ENCODE results near the gene MCAM.

MCAM gene

DNA sequence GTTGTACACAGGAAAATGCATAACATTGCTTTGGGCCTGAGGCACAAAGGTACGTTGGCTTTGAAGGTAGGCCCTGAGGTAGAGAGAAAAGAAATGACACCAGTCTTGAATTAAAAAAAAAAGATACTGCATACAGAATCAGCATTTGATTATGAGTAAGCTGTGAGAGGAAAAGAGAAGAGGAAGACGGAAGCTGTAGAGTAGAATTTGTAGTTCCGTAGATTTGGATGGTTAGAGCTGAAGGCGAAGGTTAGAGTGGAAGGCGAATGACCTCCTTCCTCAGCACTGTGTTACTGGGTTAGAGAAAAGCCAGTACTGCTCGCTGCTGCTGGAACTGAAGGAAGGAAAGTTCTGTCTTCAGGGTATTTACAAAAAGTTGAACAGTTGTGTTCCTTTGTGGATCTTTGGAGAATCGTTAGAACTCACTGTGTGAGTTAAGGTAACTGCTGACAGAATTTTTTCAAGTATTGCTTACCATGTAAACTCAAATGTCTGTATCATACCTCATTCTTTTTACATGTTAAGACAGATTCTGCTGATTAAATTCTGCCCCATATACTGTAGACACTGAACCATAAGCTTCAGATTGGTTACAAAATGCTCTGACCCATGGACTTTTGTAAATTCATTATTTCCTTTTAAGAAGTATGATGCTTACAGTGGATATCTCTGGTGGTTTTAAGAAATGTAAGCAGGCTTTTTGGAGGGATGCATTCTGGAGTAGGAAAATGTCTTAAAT, 50.2 kb downstream of the MCAM start:
- ATAC-seq = no peak

DNA sequence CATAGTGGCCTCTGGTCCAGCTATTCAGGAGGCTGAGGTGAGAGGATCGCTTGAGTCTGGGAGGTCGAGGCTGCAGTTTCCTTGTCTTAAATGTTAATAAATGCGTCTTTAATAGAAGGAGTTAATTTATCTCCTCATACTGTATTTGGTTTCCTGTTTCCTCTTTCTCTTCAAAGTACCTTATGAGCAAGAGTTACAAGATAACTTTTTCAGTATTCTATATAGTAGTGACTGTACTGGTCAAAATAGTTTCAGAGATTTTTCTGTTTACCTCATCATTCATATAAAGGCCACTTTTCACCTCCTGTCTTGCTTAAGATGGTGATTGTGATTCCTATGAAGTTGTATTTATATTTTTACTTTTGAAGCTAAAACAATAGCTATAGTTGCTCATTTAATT, 50.9 kb downstream of the MCAM start:
- TF ChIP-seq ZFP30 (CRISPR knock-in tag; IDR thresholded peaks at IDR 0.05) (no peak), CSDC2 (CRISPR knock-in tag; IDR thresholded peaks at IDR 0.05) (no peak), SNAI2 (CRISPR knock-in tag; IDR thresholded peaks at IDR 0.05) (no peak), ARNTL (CRISPR knock-in tag; IDR thresholded peaks at IDR 0.05; ENCODE audit: borderline replicate concordance, low read depth) (no peak), ZFP3 (CRISPR knock-in tag; IDR thresholded peaks at IDR 0.05) (no peak), GLIS3 (CRISPR knock-in tag; IDR thresholded peaks at IDR 0.05) (no peak), ESRRG (CRISPR knock-in tag; IDR thresholded peaks at IDR 0.05) (no peak), ZNF70 (CRISPR knock-in tag; IDR thresholded peaks at IDR 0.05) (no peak), OSR1 (CRISPR knock-in tag; IDR thresholded peaks at IDR 0.05) (no peak), TCF4 (CRISPR knock-in tag; IDR thresholded peaks at IDR 0.05; ENCODE audit: borderline replicate concordance) (no peak), BACH2 (CRISPR knock-in tag; IDR thresholded peaks at IDR 0.05; ENCODE audit: borderline replicate concordance) (no peak), RARB (CRISPR knock-in tag; IDR thresholded peaks at IDR 0.05) (no peak), ZC3H10 (CRISPR knock-in tag; IDR thresholded peaks at IDR 0.05) (no peak)
- TF ChIP-seq, protein P1, sequence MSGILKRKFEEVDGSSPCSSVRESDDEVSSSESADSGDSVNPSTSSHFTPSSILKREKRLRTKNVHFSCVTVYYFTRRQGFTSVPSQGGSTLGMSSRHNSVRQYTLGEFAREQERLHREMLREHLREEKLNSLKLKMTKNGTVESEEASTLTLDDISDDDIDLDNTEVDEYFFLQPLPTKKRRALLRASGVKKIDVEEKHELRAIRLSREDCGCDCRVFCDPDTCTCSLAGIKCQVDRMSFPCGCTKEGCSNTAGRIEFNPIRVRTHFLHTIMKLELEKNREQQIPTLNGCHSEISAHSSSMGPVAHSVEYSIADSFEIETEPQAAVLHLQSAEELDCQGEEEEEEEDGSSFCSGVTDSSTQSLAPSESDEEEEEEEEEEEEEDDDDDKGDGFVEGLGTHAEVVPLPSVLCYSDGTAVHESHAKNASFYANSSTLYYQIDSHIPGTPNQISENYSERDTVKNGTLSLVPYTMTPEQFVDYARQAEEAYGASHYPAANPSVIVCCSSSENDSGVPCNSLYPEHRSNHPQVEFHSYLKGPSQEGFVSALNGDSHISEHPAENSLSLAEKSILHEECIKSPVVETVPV (CRISPR knock-in tag; IDR thresholded peaks at IDR 0.05) = no peak
- TF ChIP-seq, protein P2, sequence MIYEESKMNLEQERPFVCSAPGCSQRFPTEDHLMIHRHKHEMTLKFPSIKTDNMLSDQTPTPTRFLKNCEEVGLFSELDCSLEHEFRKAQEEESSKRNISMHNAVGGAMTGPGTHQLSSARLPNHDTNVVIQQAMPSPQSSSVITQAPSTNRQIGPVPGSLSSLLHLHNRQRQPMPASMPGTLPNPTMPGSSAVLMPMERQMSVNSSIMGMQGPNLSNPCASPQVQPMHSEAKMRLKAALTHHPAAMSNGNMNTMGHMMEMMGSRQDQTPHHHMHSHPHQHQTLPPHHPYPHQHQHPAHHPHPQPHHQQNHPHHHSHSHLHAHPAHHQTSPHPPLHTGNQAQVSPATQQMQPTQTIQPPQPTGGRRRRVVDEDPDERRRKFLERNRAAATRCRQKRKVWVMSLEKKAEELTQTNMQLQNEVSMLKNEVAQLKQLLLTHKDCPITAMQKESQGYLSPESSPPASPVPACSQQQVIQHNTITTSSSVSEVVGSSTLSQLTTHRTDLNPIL (CRISPR knock-in tag; IDR thresholded peaks at IDR 0.05; ENCODE audit: low read depth) = no peak
- TF ChIP-seq, protein P3, sequence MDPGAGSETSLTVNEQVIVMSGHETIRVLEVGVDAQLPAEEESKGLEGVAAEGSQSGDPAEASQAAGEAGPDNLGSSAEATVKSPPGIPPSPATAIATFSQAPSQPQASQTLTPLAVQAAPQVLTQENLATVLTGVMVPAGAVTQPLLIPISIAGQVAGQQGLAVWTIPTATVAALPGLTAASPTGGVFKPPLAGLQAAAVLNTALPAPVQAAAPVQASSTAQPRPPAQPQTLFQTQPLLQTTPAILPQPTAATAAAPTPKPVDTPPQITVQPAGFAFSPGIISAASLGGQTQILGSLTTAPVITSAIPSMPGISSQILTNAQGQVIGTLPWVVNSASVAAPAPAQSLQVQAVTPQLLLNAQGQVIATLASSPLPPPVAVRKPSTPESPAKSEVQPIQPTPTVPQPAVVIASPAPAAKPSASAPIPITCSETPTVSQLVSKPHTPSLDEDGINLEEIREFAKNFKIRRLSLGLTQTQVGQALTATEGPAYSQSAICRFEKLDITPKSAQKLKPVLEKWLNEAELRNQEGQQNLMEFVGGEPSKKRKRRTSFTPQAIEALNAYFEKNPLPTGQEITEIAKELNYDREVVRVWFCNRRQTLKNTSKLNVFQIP (CRISPR knock-in tag; IDR thresholded peaks at IDR 0.05; ENCODE audit: borderline replicate concordance, low read depth) = no peak
- ATAC-seq = no peak

More for the DNA sequence above, 50.2 kb downstream of the MCAM start:
- TF ChIP-seq ARNTL (CRISPR knock-in tag; IDR thresholded peaks at IDR 0.05; ENCODE audit: borderline replicate concordance, low read depth) (no peak), ISL1 (CRISPR knock-in tag; IDR thresholded peaks at IDR 0.05) (no peak), ZFP3 (CRISPR knock-in tag; IDR thresholded peaks at IDR 0.05) (no peak), PPARA (CRISPR knock-in tag; IDR thresholded peaks at IDR 0.05; ENCODE audit: borderline replicate concordance) (no peak), RARB (CRISPR knock-in tag; IDR thresholded peaks at IDR 0.05) (no peak), ZNF565 (CRISPR knock-in tag; conservative IDR thresholded peaks at IDR 0.05; ENCODE audit: low read depth) (no peak), ESRRG (CRISPR knock-in tag; IDR thresholded peaks at IDR 0.05) (no peak), SNAI2 (CRISPR knock-in tag; IDR thresholded peaks at IDR 0.05) (no peak), TCF4 (CRISPR knock-in tag; IDR thresholded peaks at IDR 0.05; ENCODE audit: borderline replicate concordance) (no peak), ZNF8 (CRISPR knock-in tag; IDR thresholded peaks at IDR 0.05) (no peak), BACH2 (CRISPR knock-in tag; IDR thresholded peaks at IDR 0.05; ENCODE audit: borderline replicate concordance) (no peak)
- TF ChIP-seq, protein P4, sequence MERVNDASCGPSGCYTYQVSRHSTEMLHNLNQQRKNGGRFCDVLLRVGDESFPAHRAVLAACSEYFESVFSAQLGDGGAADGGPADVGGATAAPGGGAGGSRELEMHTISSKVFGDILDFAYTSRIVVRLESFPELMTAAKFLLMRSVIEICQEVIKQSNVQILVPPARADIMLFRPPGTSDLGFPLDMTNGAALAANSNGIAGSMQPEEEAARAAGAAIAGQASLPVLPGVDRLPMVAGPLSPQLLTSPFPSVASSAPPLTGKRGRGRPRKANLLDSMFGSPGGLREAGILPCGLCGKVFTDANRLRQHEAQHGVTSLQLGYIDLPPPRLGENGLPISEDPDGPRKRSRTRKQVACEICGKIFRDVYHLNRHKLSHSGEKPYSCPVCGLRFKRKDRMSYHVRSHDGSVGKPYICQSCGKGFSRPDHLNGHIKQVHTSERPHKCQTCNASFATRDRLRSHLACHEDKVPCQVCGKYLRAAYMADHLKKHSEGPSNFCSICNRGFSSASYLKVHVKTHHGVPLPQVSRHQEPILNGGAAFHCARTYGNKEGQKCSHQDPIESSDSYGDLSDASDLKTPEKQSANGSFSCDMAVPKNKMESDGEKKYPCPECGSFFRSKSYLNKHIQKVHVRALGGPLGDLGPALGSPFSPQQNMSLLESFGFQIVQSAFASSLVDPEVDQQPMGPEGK (CRISPR knock-in tag; IDR thresholded peaks at IDR 0.05; ENCODE audit: borderline replicate concordance) = no peak
- TF ChIP-seq, protein P5, sequence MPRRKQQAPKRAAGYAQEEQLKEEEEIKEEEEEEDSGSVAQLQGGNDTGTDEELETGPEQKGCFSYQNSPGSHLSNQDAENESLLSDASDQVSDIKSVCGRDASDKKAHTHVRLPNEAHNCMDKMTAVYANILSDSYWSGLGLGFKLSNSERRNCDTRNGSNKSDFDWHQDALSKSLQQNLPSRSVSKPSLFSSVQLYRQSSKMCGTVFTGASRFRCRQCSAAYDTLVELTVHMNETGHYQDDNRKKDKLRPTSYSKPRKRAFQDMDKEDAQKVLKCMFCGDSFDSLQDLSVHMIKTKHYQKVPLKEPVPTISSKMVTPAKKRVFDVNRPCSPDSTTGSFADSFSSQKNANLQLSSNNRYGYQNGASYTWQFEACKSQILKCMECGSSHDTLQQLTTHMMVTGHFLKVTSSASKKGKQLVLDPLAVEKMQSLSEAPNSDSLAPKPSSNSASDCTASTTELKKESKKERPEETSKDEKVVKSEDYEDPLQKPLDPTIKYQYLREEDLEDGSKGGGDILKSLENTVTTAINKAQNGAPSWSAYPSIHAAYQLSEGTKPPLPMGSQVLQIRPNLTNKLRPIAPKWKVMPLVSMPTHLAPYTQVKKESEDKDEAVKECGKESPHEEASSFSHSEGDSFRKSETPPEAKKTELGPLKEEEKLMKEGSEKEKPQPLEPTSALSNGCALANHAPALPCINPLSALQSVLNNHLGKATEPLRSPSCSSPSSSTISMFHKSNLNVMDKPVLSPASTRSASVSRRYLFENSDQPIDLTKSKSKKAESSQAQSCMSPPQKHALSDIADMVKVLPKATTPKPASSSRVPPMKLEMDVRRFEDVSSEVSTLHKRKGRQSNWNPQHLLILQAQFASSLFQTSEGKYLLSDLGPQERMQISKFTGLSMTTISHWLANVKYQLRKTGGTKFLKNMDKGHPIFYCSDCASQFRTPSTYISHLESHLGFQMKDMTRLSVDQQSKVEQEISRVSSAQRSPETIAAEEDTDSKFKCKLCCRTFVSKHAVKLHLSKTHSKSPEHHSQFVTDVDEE (CRISPR knock-in tag; IDR thresholded peaks at IDR 0.05) = no peak
- TF ChIP-seq, protein P1 (CRISPR knock-in tag; IDR thresholded peaks at IDR 0.05) = no peak
- TF ChIP-seq, protein P3 (CRISPR knock-in tag; IDR thresholded peaks at IDR 0.05; ENCODE audit: borderline replicate concordance, low read depth) = no peak

Measured in SK-N-SH treated with all-trans-retinoic acid at 6 μM for 48 hours (cell line).